H54 (cell line): Measurements from ENCODE around the gene EFCC1.
A peak's percentile ranks its signal among the peaks of the same experiment; 100 is the strongest.

ENCODE experiments used
- DNase-seq: peaks from one replicate; pipeline ENCODE4 v3.0.0; 2011; ENCODE audit warnings: low spot score, mixed read lengths; ENCODE audit not compliant: insufficient read length
- FAIRE-seq: peaks from 3 replicates; lab custom pipeline; 2011; peaks lifted over from hg19 to GRCh38; lab: Jason Lieb, UNC
- POLR2A ChIP-seq: IDR thresholded peaks from 2 replicates; pipeline ENCODE4 v1.6.1; 2011; ENCODE audit warnings: low read depth, mild to moderate bottlenecking, low read length

Gene EFCC1, protein sequence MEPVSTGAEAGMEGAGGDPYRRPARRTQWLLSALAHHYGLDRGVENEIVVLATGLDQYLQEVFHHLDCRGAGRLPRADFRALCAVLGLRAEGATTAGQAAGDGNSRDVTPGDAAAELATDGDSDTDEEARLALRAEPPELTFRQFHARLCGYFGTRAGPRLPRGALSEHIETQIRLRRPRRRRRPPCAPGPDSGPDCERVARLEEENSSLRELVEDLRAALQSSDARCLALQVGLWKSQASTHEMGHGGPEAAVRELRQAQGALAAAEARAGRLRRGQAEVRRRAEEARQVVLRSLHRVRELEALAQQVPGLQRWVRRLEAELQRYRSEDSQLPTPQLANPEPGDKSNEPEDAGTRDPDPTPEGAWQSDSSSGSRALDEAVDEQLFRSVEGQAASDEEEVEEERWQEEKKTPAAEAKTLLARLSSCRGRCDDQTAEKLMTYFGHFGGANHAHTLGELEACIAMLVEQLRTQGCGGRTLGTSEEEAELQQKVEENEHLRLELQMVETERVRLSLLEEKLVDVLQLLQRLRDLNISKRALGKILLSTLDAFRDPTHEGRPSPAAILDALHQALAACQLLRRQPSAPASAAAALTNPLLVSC

DNA sequence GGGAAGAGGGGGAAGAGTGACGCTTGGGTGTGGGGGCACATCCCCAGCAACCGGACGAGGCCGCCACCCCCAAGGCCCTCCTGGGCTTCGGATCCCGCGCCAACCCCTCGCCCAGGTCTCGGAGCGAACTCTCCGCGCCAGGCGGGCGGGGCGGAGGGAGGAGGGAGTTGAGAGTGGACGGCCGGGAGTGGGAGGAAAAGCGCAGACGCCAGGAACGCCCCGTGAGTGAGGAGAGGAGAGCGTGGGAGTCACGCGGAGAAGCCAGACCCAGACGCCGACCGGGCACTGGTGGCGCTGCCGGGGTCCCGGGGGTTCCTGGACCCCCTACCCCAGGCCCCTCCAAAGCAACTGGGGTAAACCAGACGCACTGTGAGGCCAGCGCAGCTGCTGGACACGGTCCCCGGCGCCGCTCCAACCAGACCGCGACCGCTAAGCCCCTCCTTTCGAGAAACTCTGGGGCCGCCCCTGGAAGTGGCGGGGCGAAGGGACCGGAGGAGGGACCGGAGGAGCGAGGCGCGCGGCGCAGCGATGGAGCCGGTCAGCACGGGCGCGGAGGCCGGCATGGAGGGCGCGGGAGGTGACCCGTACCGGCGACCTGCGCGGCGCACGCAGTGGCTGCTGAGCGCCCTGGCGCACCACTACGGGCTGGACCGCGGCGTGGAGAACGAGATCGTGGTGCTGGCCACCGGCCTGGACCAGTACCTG is at the start of gene EFCC1:
TSS of gene EFCC1 (plus strand) at position 204 of the 705 bp plus-strand sequence. CDS start at position 529, 325 bp downstream.
- no peak; the same call in 1 of the 2 replicates for TF ChIP-seq POLR2A
- DNase-seq (no peak), FAIRE-seq (no peak)

DNA sequence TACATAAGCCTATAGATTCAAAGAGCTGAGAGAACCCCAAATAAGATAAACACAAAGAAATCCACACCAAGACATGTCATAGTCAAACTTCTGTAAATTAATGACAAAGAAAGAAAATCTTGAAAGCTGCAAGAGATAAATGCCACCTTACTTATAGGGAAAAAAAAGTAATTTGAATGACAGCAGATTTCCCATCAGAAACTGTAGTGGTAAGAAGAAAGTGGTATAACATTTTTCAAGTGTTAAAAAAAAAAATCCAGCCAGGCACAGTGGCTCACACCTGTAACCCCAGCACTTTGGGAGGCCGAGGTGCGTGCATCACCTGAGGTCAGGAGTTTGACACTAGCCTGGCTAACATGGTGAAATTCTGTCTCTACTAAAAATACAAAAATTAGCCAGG is 44.7 kb upstream of the EFCC1 start:
- no peak for DNase-seq
- FAIRE-seq: no peak
- no peak for TF ChIP-seq POLR2A

DNA sequence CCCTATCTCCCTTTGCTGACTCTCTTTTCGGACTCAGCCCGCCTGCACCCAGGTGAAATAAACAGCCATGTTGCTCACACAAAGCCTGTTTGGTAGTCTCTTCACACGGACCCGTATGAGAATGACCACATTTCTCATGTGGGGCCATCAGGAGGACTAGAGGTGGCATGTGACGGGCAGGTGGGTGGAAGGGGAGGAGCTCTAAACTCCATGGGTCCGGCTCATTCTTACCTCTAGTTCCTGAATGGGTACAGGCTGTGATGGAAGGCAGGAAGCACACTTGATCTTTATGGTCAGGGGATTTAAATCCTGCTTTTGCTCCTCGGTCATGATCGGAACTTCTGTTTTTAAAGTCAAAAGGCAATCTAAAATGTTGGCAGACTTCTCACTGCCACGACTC is 35.8 kb upstream of the EFCC1 start:
- DNase-seq (no peak), FAIRE-seq (no peak)
- no peak for TF ChIP-seq POLR2A

DNA sequence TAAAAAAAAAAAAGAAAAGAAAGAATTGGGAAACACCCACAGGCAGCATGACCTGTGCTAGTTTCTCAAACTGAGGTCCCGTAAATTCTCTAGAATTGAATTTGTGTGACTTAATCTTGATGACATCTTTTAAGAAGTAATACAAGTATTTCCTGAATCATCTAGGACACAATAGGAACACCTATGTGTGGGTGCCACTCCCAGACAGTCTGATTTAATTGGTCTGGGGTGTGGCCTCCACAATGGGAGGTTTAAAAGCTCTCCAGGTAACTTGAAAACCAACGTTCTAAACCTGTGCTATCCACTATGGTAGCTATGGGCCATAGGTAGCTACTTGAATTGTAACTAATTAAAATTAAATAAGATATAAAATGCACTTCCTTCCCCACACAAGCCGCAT is 35.3 kb upstream of the EFCC1 start:
- TF ChIP-seq POLR2A: no peak
- DNase-seq (no peak), FAIRE-seq (no peak)

DNA sequence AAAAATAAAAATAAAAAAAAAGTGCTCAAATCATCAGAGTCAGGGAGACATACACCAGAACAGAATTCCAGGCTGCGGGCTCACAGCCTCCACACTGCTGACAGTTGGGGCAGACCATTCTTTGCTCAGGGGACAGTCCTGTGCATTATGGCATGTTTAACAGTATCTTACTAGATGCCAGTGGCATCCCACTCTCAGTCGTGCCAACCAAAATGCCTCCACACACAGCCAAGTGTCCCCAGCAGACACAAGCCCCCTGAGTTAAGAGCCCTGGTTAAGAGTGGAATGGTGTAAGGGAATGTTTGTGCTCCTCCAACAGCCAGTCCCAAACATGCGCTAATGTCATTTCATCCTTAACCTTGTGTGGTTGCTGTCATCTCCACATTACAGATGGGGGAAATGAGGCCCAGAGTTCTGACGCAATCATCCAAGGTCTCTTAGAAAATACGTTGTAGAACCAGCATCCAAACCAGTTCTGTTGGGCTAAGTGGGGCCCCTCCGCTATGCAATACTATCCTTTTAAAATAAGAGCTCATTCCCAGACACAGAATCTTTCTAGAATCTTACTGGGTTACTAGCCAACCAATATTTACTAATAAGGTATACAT is 33.3 kb upstream of the EFCC1 start:
- DNase-seq (no peak), FAIRE-seq (no peak)
- TF ChIP-seq POLR2A: no peak

DNA sequence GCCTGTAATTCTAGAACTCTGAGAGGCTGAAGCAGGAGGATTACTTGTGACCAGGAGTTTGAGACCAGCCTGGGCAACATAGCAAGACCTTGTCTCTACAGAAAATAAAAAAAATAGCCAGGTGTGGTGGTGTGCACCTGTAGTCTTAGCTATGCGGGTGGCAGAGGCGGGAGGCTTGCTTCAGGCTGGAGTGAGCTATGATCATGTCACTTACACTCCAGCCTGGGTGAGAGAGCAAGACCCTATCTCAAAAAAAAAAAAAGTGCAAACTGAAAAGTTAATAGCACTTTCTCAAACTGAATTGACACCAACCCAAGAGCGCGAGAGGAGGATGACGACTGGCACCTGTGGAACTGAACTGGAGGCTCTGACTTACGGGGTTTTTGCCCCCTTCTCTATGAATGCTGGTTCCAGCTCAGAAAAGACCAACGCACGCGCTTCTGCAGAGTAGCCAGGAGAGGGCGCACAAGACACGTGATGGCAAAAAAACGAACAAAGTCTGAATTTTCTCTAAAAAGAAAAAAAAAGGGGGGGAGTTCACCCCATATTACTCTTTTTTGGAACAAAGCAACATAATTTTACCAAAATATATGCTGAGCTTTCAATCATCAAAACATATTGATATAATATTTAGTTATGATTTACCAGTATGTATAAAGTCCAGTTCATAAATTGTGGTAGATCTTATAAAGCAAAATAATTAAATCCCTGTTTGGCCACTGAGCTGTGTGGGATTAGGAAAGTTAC is 30.9 kb upstream of the EFCC1 start:
- DNase-seq (peak; percentile 47), FAIRE-seq (no peak)
- TF ChIP-seq POLR2A: no peak

DNA sequence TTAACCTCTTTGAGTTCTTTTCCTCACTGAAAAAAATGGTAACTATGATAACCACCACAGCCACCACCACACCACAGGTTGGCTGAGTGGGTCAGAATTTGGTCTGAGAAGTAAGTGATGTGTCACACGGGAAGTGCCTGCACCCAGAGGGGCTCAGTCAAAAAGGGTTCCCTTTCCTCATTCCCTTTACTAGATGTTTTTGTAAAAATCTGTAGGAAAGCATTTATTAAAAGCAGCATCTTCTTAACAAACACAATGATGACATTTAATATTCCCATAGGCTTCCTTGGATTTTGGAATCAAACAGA is 30.4 kb upstream of the EFCC1 start:
- FAIRE-seq (no peak), DNase-seq (no peak)
- no peak for TF ChIP-seq POLR2A

DNA sequence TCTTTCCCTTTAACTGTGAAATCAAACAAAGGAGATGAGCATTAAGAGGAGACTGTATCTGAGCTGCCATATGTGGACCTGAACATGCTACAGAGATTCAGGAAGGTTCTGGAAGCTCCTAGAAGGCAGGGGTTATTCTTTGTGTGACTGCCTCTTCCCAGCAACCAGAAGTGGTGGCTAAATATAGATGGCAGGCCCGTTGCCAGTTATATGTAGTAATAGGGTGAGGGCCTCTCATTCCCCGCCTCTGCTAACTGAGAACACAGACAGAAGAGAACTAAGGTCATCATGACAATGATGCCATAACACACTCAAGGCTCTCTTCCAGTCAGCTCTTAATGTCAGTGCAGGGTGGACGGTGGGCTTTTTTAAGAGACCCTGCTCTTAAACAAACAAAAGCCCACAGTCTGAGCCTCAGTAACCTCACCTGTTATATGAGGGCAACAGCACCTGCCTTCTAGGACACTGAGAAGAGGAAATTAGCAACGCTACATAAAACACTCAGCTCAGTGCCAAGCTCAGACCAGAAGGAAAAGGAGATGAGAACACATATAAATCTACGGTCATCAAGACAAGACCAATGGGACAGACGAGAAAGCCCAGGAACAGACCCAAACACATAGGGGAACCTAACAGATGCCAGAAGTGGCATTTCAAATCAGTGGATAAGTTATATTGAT is 29.5 kb upstream of the EFCC1 start:
- DNase-seq (no peak), FAIRE-seq (no peak)
- no peak for TF ChIP-seq POLR2A

DNA sequence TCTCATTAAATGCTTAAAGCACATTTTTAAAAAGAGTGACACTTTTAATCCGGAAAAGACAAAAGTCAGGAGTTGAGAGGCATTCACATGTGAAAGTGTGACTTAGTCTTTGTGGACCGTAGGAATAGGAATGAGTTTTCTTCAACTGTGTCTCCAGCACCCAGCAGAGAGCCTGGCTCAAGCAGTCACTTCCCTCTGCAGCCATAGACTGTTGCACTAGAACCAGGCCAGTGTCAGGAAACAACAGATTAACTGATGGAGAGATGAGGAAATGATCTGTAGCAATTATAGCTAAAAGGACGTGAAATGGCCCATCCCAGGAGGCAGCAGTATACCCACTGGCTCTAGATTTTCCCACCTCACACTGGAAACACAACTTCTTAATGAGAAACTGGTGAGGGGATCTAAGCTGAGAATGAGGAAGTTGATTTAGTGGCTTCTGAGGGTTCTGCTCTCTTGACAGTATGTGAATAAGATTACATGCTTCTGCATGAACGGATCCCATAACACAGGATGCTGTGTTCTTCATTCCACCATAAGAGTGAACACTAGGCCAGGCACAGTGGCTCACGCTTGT is 27.0 kb upstream of the EFCC1 start:
- DNase-seq: no peak
- no peak for TF ChIP-seq POLR2A
- FAIRE-seq: no peak

DNA sequence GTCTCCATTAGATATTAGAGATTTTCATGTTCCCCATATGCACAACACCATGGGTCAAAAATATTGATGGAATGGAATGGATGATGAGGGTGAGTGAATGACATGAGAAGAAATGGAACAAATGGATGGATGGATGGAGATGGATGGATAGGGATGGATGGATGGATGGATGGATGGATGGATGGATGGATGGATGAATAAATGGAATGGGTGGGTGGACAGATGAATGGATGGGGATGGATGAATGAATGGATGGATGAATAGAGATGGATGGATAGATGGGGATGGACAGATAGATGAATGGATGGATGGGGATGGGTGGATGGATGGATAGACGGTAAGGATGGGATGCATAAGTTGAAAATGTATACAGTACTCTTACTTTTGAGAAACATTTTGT is 25.8 kb upstream of the EFCC1 start:
- no peak for FAIRE-seq
- DNase-seq: no peak
- TF ChIP-seq POLR2A: no peak

DNA sequence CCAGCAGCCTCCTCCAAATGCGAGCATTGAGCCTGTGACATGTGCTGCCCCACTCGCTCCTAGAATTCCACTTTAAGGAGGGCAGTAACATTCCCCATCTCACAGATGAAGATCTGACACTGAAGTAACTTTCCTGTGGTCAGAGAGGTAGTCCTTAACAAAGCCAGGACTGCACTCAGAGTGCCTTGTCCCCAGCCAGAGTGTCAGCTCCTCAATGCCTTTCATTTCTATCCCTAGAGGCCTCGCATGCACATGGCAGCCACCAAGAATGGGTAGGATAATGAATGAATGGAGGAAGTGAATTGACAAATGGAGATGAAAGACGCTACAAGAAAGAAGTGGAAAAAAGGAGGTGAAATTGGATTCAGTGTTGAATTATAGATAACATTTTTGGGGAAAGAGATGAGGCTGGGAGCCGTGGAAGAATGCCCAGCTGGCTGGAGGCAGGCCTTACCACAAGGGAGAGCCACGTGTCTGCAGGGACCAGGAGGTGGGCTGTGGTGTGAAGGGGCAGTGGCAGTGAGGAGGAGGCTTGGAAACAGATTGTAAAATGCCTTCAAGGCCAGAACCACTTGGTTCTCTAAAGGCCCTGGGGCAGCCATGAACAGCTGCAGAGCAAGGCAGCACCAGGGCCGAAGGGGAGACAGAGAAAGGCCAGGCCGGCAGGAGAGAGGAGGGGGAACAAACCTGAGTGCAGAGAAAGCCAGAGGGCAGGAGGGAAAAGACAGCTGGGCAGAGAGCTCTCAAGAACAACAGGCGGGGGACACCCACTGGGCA is 17.6 kb upstream of the EFCC1 start:
- FAIRE-seq (no peak), DNase-seq (no peak)
- no peak for TF ChIP-seq POLR2A

DNA sequence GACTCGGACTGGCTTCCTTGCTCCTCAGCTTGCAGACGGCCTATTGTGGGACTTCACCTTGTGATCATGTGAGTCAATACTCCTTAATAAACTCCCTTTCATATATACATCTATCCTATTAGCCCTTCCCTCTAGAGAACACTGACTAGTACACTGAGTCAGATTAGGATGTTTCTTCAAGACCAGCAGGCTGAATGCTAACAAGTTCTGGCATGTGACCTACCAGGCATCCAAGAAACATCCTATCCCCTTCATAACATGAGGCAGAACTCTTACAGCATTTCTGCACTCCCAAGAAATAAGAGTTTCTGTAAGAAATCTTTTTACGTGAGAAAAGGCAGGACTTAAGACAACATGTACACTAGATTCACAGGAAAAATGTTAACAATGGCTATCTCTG is 16.5 kb upstream of the EFCC1 start:
- FAIRE-seq (no peak), DNase-seq (no peak)
- no peak for TF ChIP-seq POLR2A
